ENCODE measurements around the gene GPHA2. TPM values are rescaled to one million over a fixed set of nuclear protein-coding genes. Genes with fewer than 3 reads are reported as not detected.

The GPHA2 gene
- total RNA-seq, 1 experiment from 2014 or later: not detected

DNA sequence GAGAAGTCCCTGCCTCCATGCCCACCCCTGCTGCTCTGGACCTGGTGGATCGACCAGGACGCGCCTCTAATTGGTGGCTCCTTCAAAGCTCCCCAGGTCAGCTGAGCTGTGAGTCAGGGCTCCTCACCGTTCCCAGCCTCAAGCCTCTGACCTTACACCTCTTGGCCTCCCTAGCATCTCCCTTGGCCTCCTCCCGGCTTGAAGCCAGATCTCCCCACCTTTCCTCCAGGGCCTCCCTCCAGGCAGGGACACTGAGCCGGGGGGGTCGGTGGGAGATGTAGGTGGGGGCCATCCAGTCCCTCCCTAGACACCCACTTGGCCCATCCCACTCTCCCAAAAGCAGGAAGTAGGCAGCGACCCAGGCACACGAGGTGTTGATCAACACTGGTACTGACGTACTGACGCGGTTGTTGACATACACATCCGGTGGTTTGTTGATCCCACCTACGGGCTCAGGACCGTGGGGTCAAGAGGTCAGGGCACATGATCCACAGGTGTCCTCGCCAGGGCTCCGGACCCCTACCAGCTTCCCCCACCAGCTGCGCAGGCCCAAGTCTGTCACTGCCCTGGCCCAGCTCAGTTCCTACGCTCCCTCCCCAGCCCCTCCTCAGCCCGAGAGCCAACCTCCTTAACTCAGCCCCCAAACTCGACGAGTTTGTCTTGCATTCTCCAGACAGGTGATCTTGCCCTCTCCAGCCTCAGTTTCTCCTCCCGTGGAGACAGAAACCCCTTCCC, 19.5 kb downstream of the GPHA2 start:
- peak; percentile 40 for DNase-seq (ENCODE audit: low read depth, low spot score)
- in situ Hi-C loops (cut with HindIII; ENCODE audit: low pct_unique_long_range_greater_than_20kb, low sequenced_read_pairs): no loop called here

DNA sequence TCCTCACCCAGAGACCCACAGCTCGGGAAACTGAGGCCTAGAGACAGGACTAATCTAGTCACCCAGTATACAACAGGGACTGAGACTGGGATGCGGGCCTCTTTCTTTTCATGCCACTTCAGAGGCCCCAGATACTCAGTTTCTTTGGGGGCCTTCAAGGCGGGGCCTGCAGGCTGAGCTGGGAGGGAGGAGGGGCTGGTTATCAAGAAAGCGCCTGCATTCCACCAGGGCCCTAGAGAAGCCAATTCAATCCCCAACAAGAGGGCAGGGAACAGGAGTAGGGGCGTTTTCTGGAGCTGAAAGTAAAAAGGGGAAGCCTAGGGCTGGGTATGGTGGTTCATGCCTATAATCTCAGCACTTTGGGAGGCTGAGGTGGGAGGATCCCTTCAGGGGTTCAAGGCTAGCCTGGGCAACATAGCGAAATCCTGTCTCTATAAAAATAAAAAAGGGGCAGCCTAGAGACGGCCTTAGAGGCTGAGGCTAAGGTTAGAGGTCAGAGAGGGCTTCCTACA, 20.3 kb downstream of the GPHA2 start:
- DNase-seq (ENCODE audit: low read depth, low spot score): no peak
- in situ Hi-C loops (cut with HindIII; ENCODE audit: low pct_unique_long_range_greater_than_20kb, low sequenced_read_pairs): no loop called here

DNA sequence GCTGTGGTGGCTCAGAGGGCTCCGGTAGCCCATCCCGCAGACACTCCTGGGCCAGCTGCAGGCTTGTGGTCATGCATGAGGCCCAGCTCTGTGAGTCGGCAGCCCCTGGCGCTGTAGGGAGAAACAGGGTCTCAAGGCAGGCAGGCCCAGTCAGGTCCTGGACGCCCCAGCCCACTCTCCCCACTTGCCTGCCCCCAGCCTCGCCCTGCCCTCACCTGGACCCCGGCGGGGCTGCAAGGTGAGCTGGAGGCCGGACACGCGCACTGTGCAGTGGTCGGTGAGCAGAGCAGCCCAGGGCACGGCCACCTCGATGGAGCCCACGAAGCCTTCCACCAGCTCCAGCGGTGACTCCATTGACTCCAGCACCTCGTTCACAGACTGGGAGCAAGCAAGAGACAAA, 21.6 kb downstream of the GPHA2 start:
- in situ Hi-C loops (cut with HindIII; ENCODE audit: low pct_unique_long_range_greater_than_20kb, low sequenced_read_pairs): no loop called here
- DNase-seq (ENCODE audit: low read depth, low spot score): no peak

DNA sequence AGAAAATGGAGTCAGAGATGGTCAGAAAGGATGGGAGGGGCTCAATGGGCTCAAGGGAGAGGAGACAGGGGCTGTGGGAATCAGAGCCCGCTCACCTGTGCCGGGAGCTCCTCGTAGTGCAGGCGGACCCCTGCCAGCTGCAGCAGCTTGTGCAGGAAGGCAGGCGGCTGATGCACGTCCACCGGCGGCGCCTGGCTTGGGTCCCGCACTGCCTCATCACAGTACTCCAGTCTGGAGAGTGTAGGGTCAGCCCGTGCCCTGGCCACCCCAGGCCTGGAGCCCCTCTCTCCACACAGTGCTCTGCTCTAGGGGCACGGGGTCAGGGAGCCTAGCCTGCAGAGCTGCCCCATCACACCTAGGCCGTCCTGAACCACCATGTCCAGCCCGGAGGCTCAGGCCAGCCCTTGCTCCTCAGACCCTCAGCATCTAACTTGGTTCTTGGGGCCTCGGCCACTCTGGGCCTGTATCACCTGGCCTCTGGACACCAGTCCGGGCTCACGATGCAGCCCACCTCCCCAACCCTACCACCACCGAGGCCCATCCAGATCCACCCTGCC, 22.4 kb downstream of the GPHA2 start:
- no peak for DNase-seq (ENCODE audit: low read depth, low spot score)
- in situ Hi-C loops (cut with HindIII; ENCODE audit: low pct_unique_long_range_greater_than_20kb, low sequenced_read_pairs): no loop called here

DNA sequence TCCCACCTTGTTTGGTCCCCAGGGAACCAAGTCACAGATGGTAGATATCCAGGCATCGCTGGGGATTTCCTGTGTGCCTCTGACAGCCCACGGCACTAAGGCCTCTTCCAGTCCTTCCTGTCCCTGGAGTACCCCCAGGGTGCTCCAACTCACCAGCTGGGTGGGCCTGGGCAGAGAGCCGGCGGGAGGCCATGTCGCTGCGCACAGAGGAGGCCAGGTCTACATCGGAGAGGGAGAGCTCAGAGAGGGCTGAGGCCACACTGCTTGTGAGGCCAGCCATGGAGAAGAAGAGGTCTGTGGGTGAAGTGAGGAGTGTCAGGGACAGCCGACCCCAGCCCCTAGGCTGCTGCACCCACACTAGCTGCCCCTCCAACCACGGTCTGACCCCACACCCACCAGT, 24.0 kb downstream of the GPHA2 start:
- no peak for DNase-seq (ENCODE audit: low read depth, low spot score)

DNA sequence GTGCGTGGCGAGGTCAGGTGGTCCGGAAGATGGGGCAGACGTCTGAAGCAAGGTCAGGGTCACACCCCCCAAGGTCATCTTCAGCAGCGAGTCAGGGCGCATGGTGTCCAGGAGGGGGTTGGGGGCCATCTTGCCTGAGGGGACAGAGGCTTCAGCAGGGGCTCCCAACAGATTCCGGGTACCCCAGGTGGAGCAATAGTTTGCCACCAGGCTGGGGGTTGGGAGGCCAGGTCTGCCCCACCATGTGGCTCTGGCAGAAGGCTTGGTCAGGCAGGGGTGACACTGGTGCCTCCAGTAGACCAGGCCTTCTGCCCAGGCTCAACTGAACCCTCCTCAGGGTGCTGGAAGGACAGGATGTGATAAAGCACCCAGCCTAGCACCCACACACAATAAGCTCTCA, 24.6 kb downstream of the GPHA2 start:
- DNase-seq (ENCODE audit: low read depth, low spot score): no peak
- in situ Hi-C loops (cut with HindIII; ENCODE audit: low pct_unique_long_range_greater_than_20kb, low sequenced_read_pairs): no loop called here

More for the DNA sequence above, 24.0 kb downstream of the GPHA2 start:
- in situ Hi-C loops (cut with HindIII; ENCODE audit: low pct_unique_long_range_greater_than_20kb, low sequenced_read_pairs): no loop called here

DNA sequence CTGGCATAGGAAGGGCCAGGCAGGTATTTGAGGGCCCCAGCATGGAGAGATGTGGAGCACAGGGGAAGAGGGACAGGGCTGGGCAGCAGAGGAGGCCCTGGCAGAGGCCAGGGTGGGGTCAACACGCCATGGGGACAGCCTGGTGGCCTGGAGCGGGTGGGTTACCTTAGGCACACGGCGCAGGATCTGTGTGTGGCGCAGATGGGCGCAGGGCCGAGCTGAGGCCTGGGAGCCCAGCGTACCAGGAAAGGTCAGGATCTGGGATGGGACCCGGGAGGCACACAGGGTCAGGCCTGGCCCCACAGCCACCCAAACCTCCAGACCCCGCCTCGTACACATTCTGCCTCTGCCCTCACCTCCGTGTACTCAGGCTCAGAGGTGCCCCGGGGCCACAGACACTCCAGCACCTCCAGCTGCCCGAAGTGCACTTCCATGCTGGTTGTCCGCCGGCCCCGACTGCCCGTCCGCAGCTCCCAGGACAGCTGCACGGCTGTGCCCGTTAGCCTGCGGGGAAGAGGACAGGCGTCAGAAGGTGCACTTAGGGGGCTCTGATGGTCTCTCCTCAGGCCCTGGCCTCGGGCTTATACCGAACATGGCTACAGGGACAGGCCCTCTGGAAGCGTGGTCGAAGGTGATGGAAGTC, 25.1 kb downstream of the GPHA2 start:
- in situ Hi-C loops (cut with HindIII; ENCODE audit: low pct_unique_long_range_greater_than_20kb, low sequenced_read_pairs): no loop called here
- DNase-seq (ENCODE audit: low read depth, low spot score): no peak

DNA sequence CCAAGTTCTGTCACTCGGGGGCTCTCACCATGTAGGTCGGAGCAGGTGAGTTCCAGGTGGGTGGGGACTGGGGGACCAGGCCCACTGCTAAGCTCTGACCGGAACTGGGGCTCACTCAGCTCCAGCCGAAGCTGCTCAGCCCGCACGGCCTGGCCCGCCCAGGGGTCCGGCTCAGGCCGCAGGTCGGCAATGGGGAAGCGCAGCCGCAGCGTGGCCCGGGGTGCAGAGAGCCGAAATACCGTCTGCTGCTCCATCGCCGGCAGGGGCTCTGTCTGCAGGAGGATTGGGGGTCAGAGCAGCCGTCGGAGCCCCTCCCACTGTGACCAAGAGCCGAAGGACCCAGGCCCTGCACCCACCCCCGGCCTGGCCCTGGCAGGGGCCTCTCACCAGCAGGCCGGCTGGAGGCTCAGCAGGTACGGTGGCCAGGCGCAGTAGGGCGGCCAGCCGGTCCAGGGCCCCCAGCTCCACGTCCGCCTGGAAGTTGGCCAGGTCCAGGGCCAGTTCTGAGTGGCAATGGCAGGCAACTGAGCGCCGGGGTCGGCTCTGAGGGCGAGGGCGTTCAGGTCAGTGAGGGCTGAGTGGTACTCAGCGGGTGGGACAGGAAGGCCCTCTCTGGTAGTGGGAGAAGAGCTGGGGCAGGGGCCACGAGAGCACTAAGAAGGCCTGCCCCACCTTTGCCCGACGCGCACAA, 25.9 kb downstream of the GPHA2 start:
- in situ Hi-C loops (cut with HindIII; ENCODE audit: low pct_unique_long_range_greater_than_20kb, low sequenced_read_pairs): no loop called here

DNA sequence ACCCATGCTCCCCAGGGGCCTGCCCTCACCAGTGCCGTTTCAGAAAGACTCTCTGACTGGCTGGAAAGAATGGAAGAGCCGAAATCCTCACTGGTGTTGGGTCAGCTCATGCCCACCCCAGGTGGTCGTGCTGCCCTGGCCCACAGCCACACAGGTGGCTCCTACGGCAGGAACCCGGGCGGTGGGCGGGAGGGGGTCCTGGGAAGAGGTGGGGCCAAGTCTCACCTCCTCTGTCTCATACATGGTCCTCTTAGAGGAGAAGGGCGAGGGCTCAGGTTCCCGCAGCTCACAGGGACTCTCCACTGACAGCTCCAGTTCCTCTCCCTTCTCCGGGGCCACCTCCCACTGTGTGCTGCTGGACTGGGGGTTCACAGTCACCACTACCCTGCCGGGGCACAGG, 26.9 kb downstream of the GPHA2 start:
- DNase-seq (ENCODE audit: low read depth, low spot score): no peak

More for the DNA sequence above, 25.9 kb downstream of the GPHA2 start:
- no peak for DNase-seq (ENCODE audit: low read depth, low spot score)

DNA sequence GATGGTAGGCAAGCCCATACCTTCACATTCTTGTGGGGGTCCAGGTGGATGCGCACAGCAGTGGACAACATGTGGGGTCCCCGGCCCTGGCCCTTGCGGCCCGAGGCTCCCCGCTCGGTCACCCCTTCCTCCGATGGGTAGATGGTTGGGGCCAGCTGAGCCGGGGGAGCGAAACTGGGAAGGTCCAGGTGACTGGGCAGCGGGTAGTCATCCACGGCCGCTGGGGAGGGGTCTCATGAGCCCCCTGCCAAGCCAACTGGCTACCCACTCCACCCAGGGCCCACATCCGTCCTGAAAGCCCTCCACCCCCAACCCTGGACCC, 29.4 kb downstream of the GPHA2 start:
- in situ Hi-C loops (cut with HindIII; ENCODE audit: low pct_unique_long_range_greater_than_20kb, low sequenced_read_pairs): no loop called here
- DNase-seq (ENCODE audit: low read depth, low spot score): no peak

More for the DNA sequence above, 26.9 kb downstream of the GPHA2 start:
- in situ Hi-C loops (cut with HindIII; ENCODE audit: low pct_unique_long_range_greater_than_20kb, low sequenced_read_pairs): no loop called here

DNA sequence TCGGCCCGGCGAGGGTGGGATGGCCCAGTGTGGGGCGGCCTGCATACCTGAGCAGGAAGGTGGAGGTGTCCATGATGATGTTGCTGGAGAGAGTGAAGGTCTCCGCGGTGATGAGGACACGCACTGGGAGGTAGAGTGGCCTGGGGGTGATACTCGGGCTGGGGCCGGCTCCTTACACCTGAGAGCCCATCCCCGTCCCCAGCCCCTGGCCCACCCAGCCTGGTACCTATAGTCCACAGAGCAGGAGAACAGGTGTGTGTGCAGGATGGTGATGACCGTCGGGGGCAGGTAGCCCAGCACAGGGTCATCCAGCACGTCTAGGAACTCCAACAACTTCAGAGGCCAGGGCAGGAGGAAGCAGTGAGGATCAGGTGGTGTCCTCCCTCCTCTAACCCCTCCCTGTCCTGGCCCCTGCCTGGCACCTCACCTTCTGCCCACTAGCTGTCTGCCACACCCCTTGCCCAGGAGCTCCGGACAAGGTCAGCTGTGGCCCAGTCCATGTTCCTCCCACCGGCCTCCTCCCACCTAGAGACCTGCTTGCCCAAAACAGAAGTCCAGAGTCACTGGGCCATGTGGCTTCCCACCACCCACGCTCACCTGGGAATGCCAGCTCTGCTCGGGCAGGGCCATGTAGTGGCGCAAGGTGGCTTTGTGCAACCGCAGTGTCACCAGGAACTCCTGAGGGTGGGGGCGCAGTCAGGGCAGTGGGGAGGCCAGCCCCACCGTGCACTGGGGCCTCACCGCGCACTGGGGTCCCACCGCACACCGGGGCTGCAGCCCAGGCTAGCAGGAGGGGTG, 30.0 kb downstream of the GPHA2 start:
- DNase-seq (ENCODE audit: low read depth, low spot score): no peak
- in situ Hi-C loops (cut with HindIII; ENCODE audit: low pct_unique_long_range_greater_than_20kb, low sequenced_read_pairs): no loop called here

DNA sequence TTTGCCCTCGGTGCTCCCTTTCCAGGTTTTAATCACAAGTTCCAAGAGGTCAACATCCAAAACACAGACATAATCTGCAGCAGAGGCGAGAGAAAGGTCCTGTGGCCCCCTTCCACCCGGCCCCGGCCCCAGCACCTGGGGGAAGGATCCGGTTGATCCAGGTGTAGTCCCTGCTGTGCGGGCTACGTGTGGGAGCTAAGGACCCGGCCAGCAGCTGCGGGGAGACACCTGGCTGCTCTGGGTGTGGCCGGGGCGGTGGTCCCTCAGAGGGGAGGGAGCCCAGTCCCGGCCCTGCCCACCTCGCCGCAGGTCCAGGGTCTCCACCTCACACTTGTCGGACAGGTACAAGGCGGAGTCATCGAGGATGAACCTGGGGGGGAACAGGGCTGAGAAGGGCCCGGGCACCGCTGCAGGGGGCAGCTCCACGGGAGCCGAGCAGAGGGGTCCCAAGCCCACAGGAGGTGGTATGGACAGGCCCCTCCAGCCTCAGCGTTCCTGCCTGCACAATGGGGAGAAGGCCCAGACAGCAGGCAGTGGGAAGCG, 32.3 kb downstream of the GPHA2 start:
- in situ Hi-C loops (cut with HindIII; ENCODE audit: low pct_unique_long_range_greater_than_20kb, low sequenced_read_pairs): no loop called here
- no peak for DNase-seq (ENCODE audit: low read depth, low spot score)

DNA sequence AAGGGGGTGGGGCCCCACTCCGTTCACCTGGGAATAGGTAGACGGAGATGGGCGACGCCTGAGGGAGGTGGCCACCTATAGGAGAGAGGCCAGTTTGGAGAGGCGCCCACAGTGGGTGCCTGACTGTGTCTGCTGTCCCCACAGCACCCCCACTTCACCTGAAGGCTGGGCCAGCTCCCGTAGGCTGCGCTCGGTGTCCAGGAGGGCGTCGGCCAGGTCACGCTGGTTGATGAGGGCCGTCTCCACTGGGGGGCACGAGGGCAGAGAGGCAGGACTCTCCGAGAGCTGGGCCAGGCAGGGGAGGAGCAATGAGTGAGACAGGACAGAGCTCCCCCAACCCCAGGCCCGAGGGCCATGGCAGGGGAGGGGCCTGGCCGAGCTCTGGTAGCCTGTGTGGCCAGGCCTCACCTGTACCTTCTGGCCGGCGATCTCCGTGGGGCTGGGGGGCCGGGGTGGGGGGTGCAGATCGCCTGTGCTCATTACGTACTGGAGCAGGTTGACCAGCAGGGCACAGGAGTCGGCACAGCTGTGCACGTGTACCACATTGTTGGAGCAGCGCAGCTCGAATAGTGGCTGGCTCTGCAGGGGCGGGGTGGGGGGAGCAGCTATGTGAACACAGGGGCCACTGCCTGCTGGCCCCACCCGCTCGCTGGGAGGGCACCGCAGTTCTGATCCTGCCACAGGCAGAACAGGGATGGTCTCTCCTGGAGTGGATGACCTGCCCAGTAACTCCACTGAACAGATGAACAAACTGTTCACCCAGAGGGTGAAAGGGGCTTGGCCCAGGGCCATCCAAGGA, 33.4 kb downstream of the GPHA2 start:
- DNase-seq (ENCODE audit: low read depth, low spot score): no peak
- in situ Hi-C loops (cut with HindIII; ENCODE audit: low pct_unique_long_range_greater_than_20kb, low sequenced_read_pairs): no loop called here

DNA sequence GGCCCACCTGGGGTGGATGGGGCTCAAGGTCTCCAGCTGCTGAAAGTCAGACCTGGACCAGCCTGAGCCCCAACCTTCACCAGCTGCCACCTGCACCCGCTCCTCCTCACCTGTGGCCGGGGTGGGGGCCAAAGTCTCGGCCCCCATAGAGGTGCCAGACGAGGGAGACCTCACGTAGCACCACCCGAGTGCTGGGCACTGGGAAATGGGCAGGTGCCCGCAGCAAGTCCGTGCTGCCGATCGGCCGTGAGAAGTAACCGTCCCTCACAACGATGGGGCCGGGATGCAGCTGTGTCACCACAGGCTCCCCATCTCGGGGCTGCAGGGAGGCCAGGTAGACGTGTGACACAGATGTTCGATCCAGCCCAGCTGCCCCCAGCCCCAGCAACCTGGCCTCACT, 34.9 kb downstream of the GPHA2 start:
- in situ Hi-C loops (cut with HindIII; ENCODE audit: low pct_unique_long_range_greater_than_20kb, low sequenced_read_pairs): no loop called here
- DNase-seq (ENCODE audit: low read depth, low spot score): no peak

DNA sequence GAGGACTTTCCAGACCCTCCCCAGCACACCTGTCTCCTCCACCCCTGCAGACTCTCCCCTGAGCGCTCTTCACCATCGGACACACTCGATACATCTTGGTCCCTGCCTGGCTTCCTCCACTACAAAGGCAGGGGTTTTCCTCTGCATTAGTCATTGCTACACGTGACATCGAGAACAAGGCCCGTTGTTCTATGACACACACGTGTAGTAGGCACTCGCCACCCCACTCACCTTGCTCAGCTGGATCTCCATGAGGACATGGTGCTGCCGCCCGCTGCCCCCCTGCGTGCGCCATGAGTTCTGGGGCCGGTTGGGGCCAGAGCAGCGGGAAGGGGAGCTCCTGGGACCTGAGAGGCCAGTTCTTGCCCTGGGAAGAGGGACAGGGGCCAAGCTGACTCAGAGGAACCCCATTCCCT, 35.4 kb downstream of the GPHA2 start:
- in situ Hi-C loops (cut with HindIII; ENCODE audit: low pct_unique_long_range_greater_than_20kb, low sequenced_read_pairs): no loop called here
- DNase-seq (ENCODE audit: low read depth, low spot score): peak; percentile 36

DNA sequence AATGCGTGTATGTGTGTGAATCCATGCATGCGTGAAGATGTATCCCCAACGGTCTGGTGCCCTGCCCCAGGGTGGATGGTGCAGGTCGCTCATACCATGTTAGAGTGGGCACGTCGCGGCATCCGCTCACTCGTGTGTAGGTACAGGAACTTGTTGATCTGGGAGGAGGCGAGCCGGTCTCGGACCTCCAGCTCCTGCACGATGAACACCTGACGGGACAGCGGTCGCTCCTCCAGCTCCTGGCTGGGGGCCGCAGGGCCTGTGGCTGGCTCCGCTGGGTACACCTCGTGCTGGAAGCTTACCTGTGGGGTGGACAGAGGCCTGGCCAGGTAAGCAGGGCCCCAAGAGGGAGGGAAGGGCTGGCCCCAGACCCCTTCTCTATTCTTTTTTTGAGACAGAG, 37.2 kb downstream of the GPHA2 start:
- DNase-seq (ENCODE audit: low read depth, low spot score): no peak
- in situ Hi-C loops (cut with HindIII; ENCODE audit: low pct_unique_long_range_greater_than_20kb, low sequenced_read_pairs): no loop called here

DNA sequence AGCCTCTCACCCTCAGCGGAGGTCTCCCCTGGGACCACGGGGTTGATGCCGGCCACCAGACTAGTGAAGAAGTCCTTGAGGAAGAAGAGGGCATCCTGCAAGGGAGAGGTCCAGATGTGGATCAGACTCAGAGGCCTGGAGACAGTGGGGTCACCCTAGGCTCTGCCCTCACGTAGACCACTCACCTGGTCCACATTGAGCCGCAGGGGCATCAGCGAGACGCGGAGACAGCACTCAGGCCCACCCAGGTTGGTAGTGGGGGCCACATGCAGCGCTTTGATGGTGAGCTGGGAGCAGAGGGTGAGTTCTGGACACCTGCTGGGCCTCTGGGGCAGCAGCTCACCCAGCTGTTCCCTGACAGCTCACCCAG, 37.6 kb downstream of the GPHA2 start:
- DNase-seq (ENCODE audit: low read depth, low spot score): no peak
- in situ Hi-C loops (cut with HindIII; ENCODE audit: low pct_unique_long_range_greater_than_20kb, low sequenced_read_pairs): no loop called here

Measured in SK-MEL-5 (cell line).